ENCODE measurements around the gene OXTR. TPM values are rescaled to one million over a fixed set of nuclear protein-coding genes. Genes with fewer than 3 reads are reported as not detected.

OXTR gene
- total RNA-seq, 3 donors from 2014 or later: 0.32 to 250 (median 105) TPM

- Histone ChIP-seq H3K27ac (no peak within 1 kb of the TSS), H3K4me3 (no peak within 1 kb of the TSS), H3K9me3 (no peaks in the 10 kb centered on the region), H3K36me3 (no peaks in the 10 kb centered on the region), H3K4me1 (no peaks in the 10 kb centered on the region), H3K27me3 (no peaks in the 10 kb centered on the region)
- no peak for DNase-seq (ENCODE audit: low spot score in 2 of 2)
- intact Hi-C loops (cut with DNase I; ENCODE audit: low total_unique reads): no loop called here
- TF ChIP-seq CTCF (IDR thresholded peaks at IDR 0.05) (no peak), POLR2A (IDR thresholded peaks at IDR 0.05) (no peak), POLR2AphosphoS5 (IDR thresholded peaks at IDR 0.05) (no peak)
Measured at GRCh38 chr3:8733332-8734094, 35.9 kb downstream of the OXTR start, which contains the start of gene CAV3. Gene CAV3, plus strand, starts transcription at chr3:8733802. Its CDS starts 75 bp downstream, at chr3:8733877.

- Histone ChIP-seq H3K4me3 (no peak overlapping the region), H3K27ac (no peak overlapping the region), H3K4me1 (no peaks in the 10 kb centered on the region), H3K9me3 (no peaks in the 10 kb centered on the region), H3K27me3 (no peaks in the 10 kb centered on the region), H3K36me3 (no peaks in the 10 kb centered on the region)
- no peak for DNase-seq (ENCODE audit: low spot score in 2 of 2)
- intact Hi-C loops (cut with DNase I; ENCODE audit: low total_unique reads): no loop called here
- TF ChIP-seq CTCF (IDR thresholded peaks at IDR 0.05): no peak
Measured at GRCh38 chr3:8732413-8732812, 37.0 kb downstream of the OXTR start.

DNA sequence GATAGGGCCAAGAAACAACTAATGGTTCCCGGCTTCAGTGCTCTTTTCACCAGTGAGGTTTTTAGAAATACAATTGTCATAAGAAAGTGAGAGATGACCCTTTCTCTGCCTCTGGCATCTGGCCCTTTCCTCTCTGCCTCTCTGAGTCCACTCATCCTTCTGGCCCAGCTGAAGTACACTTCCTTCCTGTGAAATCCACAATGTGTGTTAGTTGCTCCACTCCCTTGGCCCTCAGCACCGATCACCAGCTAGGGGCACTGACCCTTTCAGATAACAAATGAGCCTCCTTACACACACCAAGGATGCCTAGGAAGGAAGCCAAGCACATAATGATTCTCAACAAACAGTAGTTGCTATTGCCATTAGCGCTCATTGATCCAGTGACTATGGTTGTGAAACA, 38.8 kb downstream of the OXTR start:
- Histone ChIP-seq H3K27ac (no peak overlapping the region), H3K9me3 (peaks cover 0 to 4% of the 10 kb centered on the region in 2 donors), H3K36me3 (no peaks in the 10 kb centered on the region), H3K27me3 (no peaks in the 10 kb centered on the region), H3K4me3 (no peak overlapping the region), H3K4me1 (no peaks in the 10 kb centered on the region)
- no peak for DNase-seq (ENCODE audit: low spot score in 2 of 2)
- TF ChIP-seq POLR2AphosphoS5 (IDR thresholded peaks at IDR 0.05) (no peak), CTCF (IDR thresholded peaks at IDR 0.05) (no peak), POLR2A (IDR thresholded peaks at IDR 0.05) (no peak)
- intact Hi-C loops (cut with DNase I; ENCODE audit: low total_unique reads): no loop called here

- DNase-seq (ENCODE audit: low spot score in 2 of 2): no peak
- TF ChIP-seq POLR2AphosphoS5 (IDR thresholded peaks at IDR 0.05) (no peak), CTCF (IDR thresholded peaks at IDR 0.05) (no peak), POLR2A (IDR thresholded peaks at IDR 0.05) (no peak)
- Histone ChIP-seq H3K4me3 (no peak overlapping the region), H3K27ac (no peak overlapping the region), H3K36me3 (no peaks in the 10 kb centered on the region), H3K27me3 (no peaks in the 10 kb centered on the region), H3K4me1 (no peaks in the 10 kb centered on the region), H3K9me3 (peaks cover 0 to 4% of the 10 kb centered on the region in 2 donors)
- intact Hi-C loops (cut with DNase I; ENCODE audit: low total_unique reads): no loop called here
Measured at GRCh38 chr3:8729479-8729878, 39.9 kb downstream of the OXTR start.

- Histone ChIP-seq H3K9me3 (peaks cover 0 to 4% of the 10 kb centered on the region in 2 donors), H3K4me1 (no peaks in the 10 kb centered on the region), H3K27me3 (no peaks in the 10 kb centered on the region), H3K36me3 (no peaks in the 10 kb centered on the region), H3K4me3 (no peak overlapping the region), H3K27ac (no peak overlapping the region)
- intact Hi-C loops (cut with DNase I; ENCODE audit: low total_unique reads): no loop called here
- no peak for DNase-seq (ENCODE audit: low spot score in 2 of 2)
- TF ChIP-seq POLR2AphosphoS5 (IDR thresholded peaks at IDR 0.05): no peak
- TF ChIP-seq CTCF (IDR thresholded peaks at IDR 0.05): no peak
- no peak for TF ChIP-seq POLR2A (IDR thresholded peaks at IDR 0.05)
Measured at GRCh38 chr3:8727605-8728512, 41.6 kb downstream of the OXTR start.
